PC-3 (cell line): Measurements from ENCODE around the gene SLC17A1. TPM values are rescaled to one million over a fixed set of nuclear protein-coding genes. Genes with fewer than 3 reads are reported as not detected.

Experiments used
- ATAC-seq: fragments of 200-7000 bp; cut with Tn5 transposase; 2 replicates; pipeline ENCODE4 v1.9.1; 2020; ENCODE audit warnings: mild to moderate bottlenecking, moderate library complexity
- BruUV-seq: library from RNA; stranded (reverse); fragments of 400-500 nt; replicated peaks from 2 replicates; lab custom pipeline; 2021; lab: Mats Ljungman, UMichigan
- CTCF ChIA-PET: fragments of 300-600 bp; sonication (Branson Sonifier 250); formaldehyde crosslinking; loops from one replicate; lab custom pipeline; 2022; ENCODE audit warnings: antibody characterized with exemption; lab: Charles Lee
- POLR2A ChIA-PET: fragments of 300-600 bp; sonication (Branson Sonifier 250); formaldehyde crosslinking; loops from one replicate; lab custom pipeline; 2022; ENCODE audit warnings: antibody characterized with exemption; ENCODE audit not compliant: unreplicated experiment; lab: Charles Lee
- DNase-seq: peaks from one replicate; pipeline ENCODE4 v3.0.0-alpha.2; 2015
- H2AFZ ChIP-seq: fragments of 300-600 bp; sonication (generic); 2 replicates; pipeline ENCODE4 v1.6.0; 2016; ENCODE audit warnings: antibody characterized with exemption, low read length
- H3F3A ChIP-seq: fragments of 300-600 bp; sonication (generic); one replicate; pipeline ENCODE4 v1.6.0; 2017; ENCODE audit warnings: antibody characterized with exemption, low read length, control low read depth, mild to moderate bottlenecking; ENCODE audit not compliant: unreplicated experiment
- H3K27ac ChIP-seq: fragments of 300-600 bp; sonication (generic); 2 replicates; pipeline ENCODE4 v1.5.1; 2016; ENCODE audit warnings: mild to moderate bottlenecking, low read length
- H3K27me3 ChIP-seq: fragments of 300-600 bp; sonication (generic); 2 replicates; pipeline ENCODE4 v1.6.1; 2016; ENCODE audit warnings: low read length, mixed read lengths
- H3K36me3 ChIP-seq: fragments of 300-600 bp; sonication (generic); 2 replicates; pipeline ENCODE4 v1.6.1; 2016; ENCODE audit warnings: low read depth, mixed run types, low read length, mixed read lengths
- H3K4me1 ChIP-seq: fragments of 300-600 bp; sonication (generic); 2 replicates; pipeline ENCODE4 v1.5.1; 2016; ENCODE audit warnings: low read length; ENCODE audit not compliant: insufficient read depth
- H3K4me2 ChIP-seq: fragments of 300-600 bp; sonication (generic); 2 replicates; pipeline ENCODE4 v1.6.0; 2016; ENCODE audit warnings: low read length
- H3K4me3 ChIP-seq: fragments of 300-600 bp; sonication (generic); 2 replicates; pipeline ENCODE4 v1.5.1; 2016; ENCODE audit warnings: mild to moderate bottlenecking, low read length, mixed read lengths
- H3K79me2 ChIP-seq: fragments of 300-600 bp; sonication (generic); 2 replicates; pipeline ENCODE4 v1.6.1; 2017; ENCODE audit warnings: low read length, mixed read lengths
- H3K9ac ChIP-seq: fragments of 300-600 bp; sonication (generic); 2 replicates; pipeline ENCODE4 v1.6.0; 2016; ENCODE audit warnings: mild to moderate bottlenecking, low read length
- H3K9me2 ChIP-seq: fragments of 300-600 bp; sonication (generic); replicated peaks from 2 replicates; pipeline ENCODE4 v1.6.1; 2016; ENCODE audit warnings: mixed run types, low read length, mixed read lengths
- H3K9me3 ChIP-seq: fragments of 300-600 bp; sonication (generic); 2 replicates; pipeline ENCODE4 v1.6.1; 2016; ENCODE audit warnings: low read length, mixed read lengths
- H4K20me1 ChIP-seq: fragments of 300-600 bp; sonication (generic); 2 replicates; pipeline ENCODE4 v1.6.1; 2016; ENCODE audit warnings: low read length, mixed read lengths
- CTCF ChIP-seq: fragments of 300-600 bp; sonication (generic); conservative IDR thresholded peaks from 2 replicates; pipeline ENCODE4 v1.5.1; 2017; ENCODE audit warnings: antibody characterized with exemption, low read depth, mild to moderate bottlenecking, low read length
- EZH2 ChIP-seq: fragments of 300-600 bp; sonication (generic); IDR thresholded peaks from one replicate; pipeline ENCODE4 v1.6.1; 2017; ENCODE audit warnings: antibody characterized with exemption, mild to moderate bottlenecking, low read length; ENCODE audit not compliant: unreplicated experiment
- EZH2phosphoT487 ChIP-seq: fragments of 300-600 bp; sonication (generic); IDR thresholded peaks from 2 replicates; pipeline ENCODE4 v1.6.1; 2018; ENCODE audit warnings: mild to moderate bottlenecking, antibody characterized with exemption, low read length, borderline replicate concordance
- intact Hi-C: fragments of 100-400 bp; cut with micrococcal nuclease; formaldehyde crosslinking; loops from 2 replicates; pipeline ENCODE4 v1.9.0; 2023
- total RNA-seq: library from RNA; depleted of rRNA; stranded (reverse); fragments of >200 nt; gene quantifications from 2 replicates; pipeline ENCODE4 v1.2.3, GENCODE V29; 2014

SLC17A1 gene
- total RNA-seq, 1 experiment from 2014 or later = not detected

GRCh38 chr6:25833136-25833535 is 1.3 kb upstream of the SLC17A1 start:
- no peak for TF ChIP-seq CTCF
- no peak for TF ChIP-seq EZH2
- TF ChIP-seq EZH2phosphoT487 = no peak
- Histone ChIP-seq H3K4me3 (no peak overlapping the region), H3K79me2 (no peaks in the 10 kb centered on the region), H3K9ac (no peak overlapping the region), H3K9me2 (no peaks in the 10 kb centered on the region), H3K27ac (no peak overlapping the region), H3K4me2 (no peak overlapping the region), H4K20me1 (no peaks in the 10 kb centered on the region), H3F3A (no peaks in the 10 kb centered on the region), H3K9me3 (no peaks in the 10 kb centered on the region), H3K27me3 (peaks cover 82% of the 10 kb centered on the region), H3K36me3 (no peaks in the 10 kb centered on the region), H2AFZ (no peak overlapping the region), H3K4me1 (no peaks in the 10 kb centered on the region)
- DNase-seq (no peak), ATAC-seq (no peak)
- ChIA-PET CTCF (no interaction called here), POLR2A (no interaction called here)
- no TSS peak for BruUV-seq
- intact Hi-C loops = no loop called here

- intact Hi-C loops = no loop called here
- H3K4me2 ChIP-seq = no peak overlapping the region
- H4K20me1 ChIP-seq = no peaks in the 10 kb centered on the region
- no peaks in the 10 kb centered on the region for H3K36me3 ChIP-seq
- H3K9ac ChIP-seq = no peak overlapping the region
- H3K9me3 ChIP-seq = no peaks in the 10 kb centered on the region
- DNase-seq (no peak), ATAC-seq (no peak)
- TF ChIP-seq CTCF = no peak
- no peak for TF ChIP-seq EZH2phosphoT487
- no peak for TF ChIP-seq EZH2
- BruUV-seq = no TSS peak
- ChIA-PET CTCF (no interaction called here), POLR2A (no interaction called here)
- H3K9me2 ChIP-seq = no peaks in the 10 kb centered on the region
- H3K4me3 ChIP-seq = no peak overlapping the region
- H3F3A ChIP-seq = no peaks in the 10 kb centered on the region
- H3K79me2 ChIP-seq = no peaks in the 10 kb centered on the region
- no peaks in the 10 kb centered on the region for H3K4me1 ChIP-seq
- H2AFZ ChIP-seq = no peak overlapping the region
- H3K27me3 ChIP-seq = peaks cover 82% of the 10 kb centered on the region
- H3K27ac ChIP-seq = no peak overlapping the region
Observed at GRCh38 chr6:25832670-25833069, 818 bp upstream of the SLC17A1 start.

- DNase-seq = no peak
- intact Hi-C loops = no loop called here
- H3F3A ChIP-seq = no peaks in the 10 kb centered on the region
- ATAC-seq = no peak
- POLR2A ChIA-PET = no interaction called here
- H3K4me3 ChIP-seq = no peak overlapping the region
- no peaks in the 10 kb centered on the region for H3K79me2 ChIP-seq
- H3K4me1 ChIP-seq = no peaks in the 10 kb centered on the region
- no peaks in the 10 kb centered on the region for H3K36me3 ChIP-seq
- CTCF ChIA-PET = no interaction called here
- no peaks in the 10 kb centered on the region for H3K9me3 ChIP-seq
- H3K9ac ChIP-seq = no peak overlapping the region
- no peaks in the 10 kb centered on the region for H3K9me2 ChIP-seq
- no peaks in the 10 kb centered on the region for H4K20me1 ChIP-seq
- H2AFZ ChIP-seq = no peak overlapping the region
- BruUV-seq = no TSS peak
- peaks cover 82% of the 10 kb centered on the region for H3K27me3 ChIP-seq
- no peak overlapping the region for H3K4me2 ChIP-seq
- H3K27ac ChIP-seq = no peak overlapping the region
- TF ChIP-seq EZH2phosphoT487 (no peak), CTCF (no peak), EZH2 (no peak)
Observed at GRCh38 chr6:25832307-25832662, 433 bp upstream of the SLC17A1 start.
